GM11168 (cell line): Measurements from ENCODE around the gene IRF3.

Experiments used
- in situ Hi-C: fragments of 300-500 bp; cut with MboI; formaldehyde crosslinking; loops from one replicate; pipeline ENCODE4 v1.12.0; 2022; ENCODE audit warnings: low sequenced_read_pairs; ENCODE audit not compliant: unreplicated experiment

The IRF3 gene

DNA sequence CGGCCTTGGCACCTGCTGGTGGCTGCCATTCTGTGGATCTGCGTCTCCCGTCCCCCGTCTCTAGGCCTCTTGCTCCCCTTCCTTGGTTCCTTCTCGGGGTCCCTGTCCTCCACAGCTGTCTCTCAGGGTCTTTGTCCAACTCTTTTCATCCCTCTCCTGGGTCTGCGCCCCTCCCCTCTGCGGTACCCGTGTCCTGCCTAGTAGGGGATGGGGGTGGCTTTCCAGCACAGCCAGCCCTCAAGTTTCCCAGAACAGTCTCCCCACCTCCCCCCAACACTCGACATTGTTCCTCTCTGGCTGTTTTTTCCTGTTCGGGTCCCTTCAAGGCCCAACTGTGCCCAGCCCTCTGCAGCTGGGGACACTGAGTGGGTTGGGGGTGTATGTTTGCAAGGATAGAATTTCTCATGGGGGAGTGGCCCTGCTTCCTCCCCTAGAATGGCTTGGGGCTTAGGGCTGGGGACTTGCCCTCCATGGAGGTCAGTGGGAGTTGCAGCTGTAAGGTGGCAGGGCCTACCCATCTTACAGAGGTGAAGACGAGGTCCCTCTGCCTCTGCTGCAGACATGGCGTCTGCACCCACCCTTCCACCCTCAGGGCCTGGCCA is 23.0 kb upstream of the IRF3 start:
- in situ Hi-C loops, result no loop called here

GRCh38 chr19:49687566-49688316 is 22.1 kb upstream of the IRF3 start:
- in situ Hi-C loops, result no loop called here

- in situ Hi-C loops, result no loop called here
Observed at GRCh38 chr19:49687150-49687549, 21.5 kb upstream of the IRF3 start.

DNA sequence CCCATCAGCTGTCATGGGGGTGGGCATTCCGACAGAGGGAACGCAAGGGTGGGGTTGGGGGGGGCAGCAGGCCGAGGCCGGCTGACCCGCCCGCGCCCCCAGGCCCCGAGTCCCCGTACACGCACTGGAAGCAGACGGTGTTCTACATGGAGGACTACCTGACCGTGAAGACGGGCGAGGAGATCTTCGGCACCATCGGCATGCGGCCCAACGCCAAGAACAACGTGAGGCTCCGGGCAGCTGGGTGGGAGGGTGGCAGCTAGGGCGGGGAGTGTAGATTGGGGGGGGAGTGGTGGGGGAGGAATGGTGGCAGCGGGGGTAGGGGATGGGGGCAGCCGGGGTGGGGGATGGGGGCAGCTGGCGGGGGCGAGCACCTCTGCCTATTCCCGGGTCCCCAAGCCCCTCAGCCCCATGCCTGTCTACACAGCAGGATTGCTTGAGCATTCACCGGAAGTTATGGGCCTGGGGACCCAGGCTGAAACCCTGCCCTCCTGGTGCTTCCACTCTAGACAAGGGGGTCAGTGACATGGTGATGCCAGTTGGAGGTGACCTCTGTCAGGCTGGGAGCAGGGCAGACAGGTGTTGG is 20.9 kb upstream of the IRF3 start:
- in situ Hi-C loops, result no loop called here

GRCh38 chr19:49685845-49686332 is 20.2 kb upstream of the IRF3 start:
- in situ Hi-C loops, result no loop called here

DNA sequence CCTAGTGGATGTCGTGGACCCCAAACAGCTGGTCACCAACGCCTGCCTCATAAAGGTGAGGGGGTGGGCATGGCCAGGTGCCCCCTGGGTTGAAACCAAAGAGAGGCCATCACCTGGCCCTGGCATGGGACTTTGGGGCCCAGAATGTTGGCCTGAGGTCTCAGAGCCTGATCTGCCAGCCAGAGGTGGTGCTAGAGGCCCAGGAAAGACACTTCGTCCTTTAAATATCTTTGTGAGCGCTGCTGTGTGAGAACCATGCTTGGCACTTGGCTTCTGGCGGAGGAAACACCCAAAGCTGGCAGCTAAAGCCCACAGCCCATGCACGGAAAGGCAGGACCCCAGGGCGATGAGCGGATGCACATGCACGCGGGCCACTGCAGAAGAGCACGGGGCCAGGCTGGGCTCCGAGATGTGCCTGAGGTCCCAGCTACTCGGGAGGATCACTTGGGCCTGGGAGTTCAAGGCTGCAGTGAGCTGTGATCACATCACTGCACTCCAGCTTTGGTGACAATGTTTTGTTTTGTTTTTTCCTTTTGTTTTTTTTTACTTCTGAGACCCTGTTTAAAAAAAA is 19.4 kb upstream of the IRF3 start:
- in situ Hi-C loops, result no loop called here

- in situ Hi-C loops, result no loop called here
Observed at GRCh38 chr19:49684251-49684982, 18.8 kb upstream of the IRF3 start.

DNA sequence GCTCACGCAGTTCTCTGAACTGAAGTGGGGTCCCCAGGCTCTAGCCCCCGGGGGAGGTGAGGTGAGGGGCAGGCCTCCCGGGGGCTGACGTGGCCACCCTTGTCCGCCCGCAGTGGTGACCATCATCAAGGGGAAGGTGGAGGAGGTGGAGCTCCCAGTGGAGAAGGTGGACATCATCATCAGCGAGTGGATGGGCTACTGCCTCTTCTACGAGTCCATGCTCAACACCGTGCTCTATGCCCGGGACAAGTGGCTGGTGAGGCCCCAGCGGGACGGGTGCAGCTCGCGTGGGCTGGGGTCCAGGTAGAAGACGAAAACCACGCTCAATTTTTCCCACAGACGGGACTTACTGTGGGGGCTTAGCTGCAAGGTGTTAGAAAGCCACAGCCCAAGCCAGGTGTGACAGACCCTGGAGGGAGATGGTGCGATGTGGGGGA is 18.2 kb upstream of the IRF3 start:
- in situ Hi-C loops, result no loop called here

DNA sequence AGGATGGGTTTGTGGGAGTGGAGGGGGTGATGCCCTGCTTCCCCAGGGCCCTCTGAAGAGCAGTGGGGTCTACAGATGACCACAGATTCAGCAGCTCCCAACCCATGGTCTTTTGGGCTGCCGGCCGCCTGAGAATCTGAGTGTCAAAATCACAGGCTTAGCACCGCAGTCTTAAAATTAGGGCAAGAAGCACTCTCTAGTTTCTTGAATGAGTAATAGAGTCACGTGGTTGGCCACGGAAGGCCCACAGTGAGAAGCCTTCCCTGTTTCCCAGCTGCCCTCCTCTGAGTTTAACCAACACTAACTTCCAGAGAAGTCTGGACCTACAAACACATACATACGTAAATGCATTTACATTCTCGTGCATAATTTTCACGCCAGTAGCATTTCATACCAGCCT is 16.6 kb upstream of the IRF3 start:
- in situ Hi-C loops, result no loop called here

- in situ Hi-C loops, result no loop called here
Observed at GRCh38 chr19:49681830-49682229, 16.2 kb upstream of the IRF3 start.

DNA sequence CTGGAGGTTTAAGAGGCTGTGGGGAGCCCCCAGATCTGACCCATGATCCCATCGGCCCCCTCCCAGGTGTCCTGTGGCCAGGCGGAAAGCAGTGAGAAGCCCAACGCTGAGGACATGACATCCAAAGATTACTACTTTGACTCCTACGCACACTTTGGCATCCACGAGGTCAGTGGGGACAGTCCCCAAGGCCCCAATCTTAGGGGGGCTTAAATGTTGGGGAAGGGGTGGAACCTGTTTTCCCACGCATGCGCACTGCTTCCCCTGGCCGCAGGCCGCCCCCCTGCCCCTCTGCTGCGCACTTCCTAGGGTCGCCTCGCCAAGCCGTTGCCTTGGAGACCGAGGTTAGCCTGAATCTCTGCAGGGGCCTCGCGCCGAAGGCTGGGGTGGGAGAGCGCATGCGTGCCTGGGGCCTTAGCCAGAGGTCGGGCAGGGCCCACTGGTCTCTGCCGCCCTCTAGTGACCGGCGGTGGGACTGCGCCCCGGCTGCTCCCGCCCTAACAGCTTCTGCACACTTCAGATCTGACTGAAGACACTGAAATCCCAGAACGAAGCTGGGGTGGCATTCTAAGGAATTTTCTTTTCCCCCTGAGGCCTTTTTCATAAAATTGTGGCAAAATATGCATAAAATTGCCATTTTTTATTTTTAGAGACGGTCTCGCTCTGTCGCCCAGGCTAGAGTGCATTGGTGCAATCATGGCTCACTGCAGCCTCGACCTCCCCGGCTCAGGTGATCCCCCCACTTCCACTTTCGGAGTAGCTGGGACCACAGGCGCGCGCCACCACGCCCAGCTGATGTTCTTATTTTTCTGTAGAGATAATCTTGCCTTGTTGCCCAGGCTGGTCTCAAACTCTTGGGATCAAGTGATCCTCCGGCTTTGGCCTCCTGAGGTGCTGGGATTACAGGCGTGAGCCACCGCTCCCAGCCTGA is 15.0 kb upstream of the IRF3 start:
- in situ Hi-C loops, result no loop called here

GRCh38 chr19:49679771-49680413 is 14.2 kb upstream of the IRF3 start:
- in situ Hi-C loops, result no loop called here

GRCh38 chr19:49678985-49679770 is 13.5 kb upstream of the IRF3 start:
- in situ Hi-C loops, result no loop called here

GRCh38 chr19:49677901-49678674 is 12.4 kb upstream of the IRF3 start:
- in situ Hi-C loops, result no loop called here

DNA sequence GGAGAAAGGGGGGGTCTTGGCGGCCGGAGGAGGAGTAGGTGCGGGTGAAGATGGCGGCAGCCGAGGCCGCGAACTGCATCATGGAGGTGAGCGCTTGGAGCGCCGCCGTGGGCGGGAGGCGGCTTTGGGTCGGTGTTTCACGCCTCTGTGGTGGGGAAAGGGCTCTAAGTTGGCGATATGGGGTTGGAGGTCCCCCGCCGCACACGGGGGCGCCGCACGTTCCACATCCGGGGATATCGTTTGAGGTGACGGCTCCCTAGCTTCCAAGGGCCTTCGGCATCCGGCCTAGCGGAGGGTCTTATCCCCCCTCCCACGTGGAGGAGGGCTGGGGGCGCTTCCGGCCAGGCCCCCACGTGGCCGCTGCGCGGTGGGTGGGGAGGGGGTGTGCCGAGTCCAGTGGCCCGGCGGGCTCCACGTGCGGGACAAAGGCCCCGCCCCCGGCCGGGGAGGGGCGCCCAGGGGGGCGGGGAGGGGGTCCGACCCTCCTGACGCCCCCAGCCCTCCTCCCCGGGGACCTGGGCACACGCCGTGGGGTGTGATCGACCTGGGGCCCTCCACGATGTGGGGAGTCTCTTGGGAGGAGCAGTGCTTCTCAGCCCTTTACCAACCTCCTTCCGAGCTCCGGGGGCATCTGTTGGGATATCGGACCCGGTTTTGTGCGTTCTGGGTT is 11.7 kb upstream of the IRF3 start, which contains the start of gene PRMT1:
PRMT1 (plus strand) TSS at position 41 of the 670 bp plus-strand sequence; CDS start at position 51, 10 bp downstream.
- in situ Hi-C loops, result no loop called here

DNA sequence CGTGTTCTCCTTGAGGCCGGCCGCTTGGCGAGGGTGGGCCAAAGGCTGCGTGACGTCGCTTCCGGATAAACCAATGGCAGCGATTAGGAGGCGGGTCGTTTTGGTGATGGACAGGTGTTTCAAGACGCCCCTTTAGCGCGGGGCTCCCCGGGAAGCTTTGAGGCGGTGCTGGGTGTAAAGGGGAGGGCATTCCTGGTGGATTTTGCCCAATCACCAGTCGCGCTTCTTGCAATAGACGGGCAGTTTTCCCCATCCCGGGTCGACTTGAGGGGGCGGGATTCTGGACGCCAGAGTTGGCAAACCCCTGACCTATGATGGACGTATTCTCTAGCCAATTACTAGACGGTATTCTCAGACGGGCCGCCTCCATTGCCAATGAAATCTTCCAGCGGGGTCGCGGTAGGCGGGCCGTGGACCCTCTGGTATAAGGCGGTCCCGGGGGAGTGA is 11.2 kb upstream of the IRF3 start:
- in situ Hi-C loops, result no loop called here
